IMR-90 (cell line): ENCODE measurements around the gene CDK15. TPM values are rescaled to one million over a fixed set of nuclear protein-coding genes. Genes with fewer than 3 reads are reported as not detected.
A peak's percentile ranks its signal among the peaks of the same experiment; 100 is the strongest.

ENCODE experiments used
- ATAC-seq: fragments of 200-7000 bp; cut with Tn5 transposase; 2 replicates; pipeline ENCODE4 v1.9.1; 2020; ENCODE audit warnings: low read depth, mild to moderate bottlenecking, moderate library complexity
- BruUV-seq: library from RNA; stranded (reverse); fragments of 400-500 nt; replicated peaks from 2 replicates; lab custom pipeline; 2021; lab: Mats Ljungman, UMichigan
- CTCF ChIA-PET: fragments of 300-600 bp; formaldehyde crosslinking; extraction: SDS; loops from one replicate; lab custom pipeline; 2021; ENCODE audit warnings: antibody characterized with exemption; lab: Yijun Ruan, JAX
- POLR2A ChIA-PET: fragments of 300-600 bp; sonication (Branson Sonifier 250); formaldehyde crosslinking; loops from one replicate; lab custom pipeline; 2022; ENCODE audit warnings: antibody characterized with exemption; ENCODE audit not compliant: unreplicated experiment; lab: Charles Lee
- DNase-seq: peaks from one replicate; pipeline ENCODE4 v3.0.0; 2013
- H2AFZ ChIP-seq: replicated peaks from 2 replicates; pipeline ENCODE3; 2013; ENCODE audit warnings: low read length, mild to moderate bottlenecking; ENCODE audit not compliant: poor library complexity
- H2AK5ac ChIP-seq: 2 replicates; pipeline ENCODE4 v1.6.1; 2013; ENCODE audit warnings: low read depth, low read length, inconsistent platforms
- H2AK9ac ChIP-seq: replicated peaks from 2 replicates; pipeline ENCODE3; 2013; ENCODE audit warnings: mild to moderate bottlenecking, low read depth, low read length, moderate library complexity; ENCODE audit not compliant: poor library complexity
- H2BK120ac ChIP-seq: 2 replicates; pipeline ENCODE4 v1.6.1; 2013; ENCODE audit warnings: low read depth, low read length, inconsistent platforms
- H2BK15ac ChIP-seq: 3 replicates; pipeline ENCODE4 v1.6.1; 2013; ENCODE audit warnings: low read depth, low read length, inconsistent platforms
- H2BK20ac ChIP-seq: 2 replicates; pipeline ENCODE4 v1.6.1; 2013; ENCODE audit warnings: low read depth, mild to moderate bottlenecking, inconsistent platforms, low read length, moderate library complexity
- H2BK5ac ChIP-seq: 2 replicates; pipeline ENCODE4 v1.6.1; 2013; ENCODE audit warnings: mild to moderate bottlenecking, low read depth, low read length, inconsistent platforms; ENCODE audit not compliant: poor library complexity, severe bottlenecking
- H3K14ac ChIP-seq: replicated peaks from 2 replicates; pipeline ENCODE4 v1.6.1; 2013; ENCODE audit warnings: low read depth, low read length, inconsistent platforms
- H3K18ac ChIP-seq: 2 replicates; pipeline ENCODE4 v1.6.1; 2013; ENCODE audit warnings: low read depth, low read length, control low read depth
- H3K23ac ChIP-seq: 2 replicates; pipeline ENCODE4 v1.6.1; 2013; ENCODE audit warnings: low read depth, low read length, inconsistent platforms
- H3K27ac ChIP-seq: 2 replicates; pipeline ENCODE4 v1.5.1; 2013; ENCODE audit warnings: mild to moderate bottlenecking, control low read depth, low read length; ENCODE audit not compliant: insufficient read depth
- H3K27me3 ChIP-seq: 2 replicates; pipeline ENCODE4 v1.6.1; 2013; ENCODE audit warnings: low read length; ENCODE audit not compliant: control insufficient read depth, insufficient read depth
- H3K36me3 ChIP-seq: 2 replicates; pipeline ENCODE4 v1.6.1; 2013; ENCODE audit warnings: low read length, mixed read lengths; ENCODE audit not compliant: control insufficient read depth, insufficient read depth
- H3K4ac ChIP-seq: 2 replicates; pipeline ENCODE4 v1.6.1; 2013; ENCODE audit warnings: low read depth, low read length, inconsistent platforms
- H3K4me1 ChIP-seq: 2 replicates; pipeline ENCODE4 v1.6.1; 2013; ENCODE audit warnings: low read length, mixed read lengths; ENCODE audit not compliant: control insufficient read depth, insufficient read depth
- H3K4me2 ChIP-seq: 2 replicates; pipeline ENCODE4 v1.6.1; 2013; ENCODE audit warnings: low read depth, mild to moderate bottlenecking, control low read depth, low read length, moderate library complexity
- H3K4me3 ChIP-seq: 2 replicates; pipeline ENCODE4 v1.5.1; 2013; ENCODE audit warnings: low read depth, mild to moderate bottlenecking, control low read depth, low read length, moderate library complexity; ENCODE audit not compliant: insufficient read depth
- H3K56ac ChIP-seq: 2 replicates; pipeline ENCODE4 v1.6.1; 2013; ENCODE audit warnings: low read length, inconsistent platforms; ENCODE audit not compliant: insufficient read depth; ENCODE audit errors: extremely low read depth
- H3K79me1 ChIP-seq, 2 experiments: 2 replicates each; pipeline ENCODE4 v1.6.1; 2013; ENCODE audit warnings: low read length in 2 of 2, inconsistent platforms in 1 of 2, low read depth in 1 of 2
- H3K9ac ChIP-seq: 2 replicates; pipeline ENCODE4 v1.6.1; 2013; ENCODE audit warnings: low read depth, low read length, control low read depth
- H3K9me1 ChIP-seq: 2 replicates; pipeline ENCODE4 v1.6.1; 2013; ENCODE audit warnings: low read length, inconsistent platforms; ENCODE audit not compliant: insufficient read depth
- H3K9me3 ChIP-seq: 2 replicates; pipeline ENCODE4 v1.6.1; 2013; ENCODE audit warnings: low read length; ENCODE audit not compliant: control insufficient read depth, insufficient read depth
- H4K20me1 ChIP-seq: 2 replicates; pipeline ENCODE4 v1.6.1; 2013; ENCODE audit warnings: low read length, inconsistent platforms; ENCODE audit not compliant: insufficient read depth
- H4K5ac ChIP-seq: 2 replicates; pipeline ENCODE4 v1.6.1; 2013; ENCODE audit warnings: mild to moderate bottlenecking, low read depth, low read length, control low read depth
- H4K8ac ChIP-seq, 2 experiments: 2 replicates each; pipeline ENCODE4 v1.6.1; 2013; ENCODE audit warnings: low read depth in 2 of 2, low read length in 2 of 2, control low read depth in 1 of 2, inconsistent platforms in 1 of 2
- H4K91ac ChIP-seq: 2 replicates; pipeline ENCODE4 v1.6.1; 2013; ENCODE audit warnings: low read depth, low read length, inconsistent platforms; ENCODE audit not compliant: insufficient read depth
- CHD1 ChIP-seq: IDR thresholded peaks from 2 replicates; pipeline ENCODE4 v1.6.1; 2012; ENCODE audit warnings: low read depth, low read length, improper control_type of control experiment
- MAFK ChIP-seq: IDR thresholded peaks from 2 replicates; pipeline ENCODE4 v1.6.1; 2012; ENCODE audit warnings: low read depth, low read length, improper control_type of control experiment
- MXI1 ChIP-seq: IDR thresholded peaks from 2 replicates; pipeline ENCODE4 v1.6.1; 2012; ENCODE audit warnings: low read depth, mild to moderate bottlenecking, low read length, moderate library complexity, borderline replicate concordance
- POLR2A ChIP-seq: IDR thresholded peaks from 2 replicates; pipeline ENCODE4 v1.6.1; 2012; ENCODE audit warnings: mild to moderate bottlenecking, low read depth, low read length
- RFX5 ChIP-seq: IDR thresholded peaks from 2 replicates; pipeline ENCODE4 v1.8.0; 2012; ENCODE audit warnings: low read depth, mild to moderate bottlenecking, low read length, moderate library complexity
- USF2 ChIP-seq: fragments of 150-350 bp; IDR thresholded peaks from 2 replicates; pipeline ENCODE4 v1.6.1; 2017; ENCODE audit warnings: mild to moderate bottlenecking, antibody characterized with exemption, low read length, low read depth
- WGBS, 2 experiments: methylation state at CpG; one replicate each; pipeline versions ENCODE4 v1.1.5 to v1.1.7; 2013; ENCODE audit warnings: missing lambda C conversion rate in 2 of 2; ENCODE audit not compliant: insufficient read length in 1 of 2; ENCODE audit errors: extremely low coverage in 2 of 2; 5-methylcytosine and 5-hydroxymethylcytosine counted together
- dilution Hi-C: fragments of 300-500 bp; cut with HindIII; formaldehyde crosslinking; loops from one replicate; pipeline ENCODE4 v1.14.3; 2018; ENCODE audit warnings: low sequenced_read_pairs; ENCODE audit not compliant: unreplicated experiment
- in situ Hi-C: fragments of 300-500 bp; cut with MboI; formaldehyde crosslinking; loops from 3 replicates; pipeline ENCODE4 v1.14.3; 2019; ENCODE audit warnings: low sequenced_read_pairs, inconsistent platforms, mixed read lengths
- intact Hi-C: fragments of 100-400 bp; cut with micrococcal nuclease; formaldehyde crosslinking; loops from 2 replicates; pipeline ENCODE4 v1.10.0; 2022
- polyA plus RNA-seq, 3 experiments: library from polyadenylated mRNA; depleted of rRNA; stranded (reverse); fragments of >200 nt; gene quantifications; 2 replicates each; pipeline ENCODE4 v1.2.3, GENCODE V29; 2012; ENCODE audit warnings: low replicate concordance in 1 of 3
- total RNA-seq: library from RNA; depleted of rRNA; stranded (reverse); fragments of >200 nt; gene quantifications from 2 replicates; pipeline ENCODE4 v1.2.3, GENCODE V29; 2012

The CDK15 gene
- total and polyA plus RNA-seq, 2 of the 4 experiments (the other 2 are of a cell fraction), result 16.1 to 33.0 TPM

GRCh38 chr2:201880993-201881611 lies 74.8 kb downstream of the CDK15 start (continued):
- TF ChIP-seq CHD1 (no peak), MAFK (no peak)

GRCh38 chr2:201881741-201882140 lies 75.4 kb downstream of the CDK15 start:
- TF ChIP-seq MXI1, result no peak
- TF ChIP-seq POLR2A, result no peak
- TF ChIP-seq MAFK, result no peak
- TF ChIP-seq USF2, result no peak
- no peak for TF ChIP-seq CHD1
- no peak for TF ChIP-seq RFX5
- Histone ChIP-seq H3K9me1 (peaks cover 13% of the 10 kb centered on the region), H3K27me3 (no peaks in the 10 kb centered on the region), H3K4me1 (peaks cover 26% of the 10 kb centered on the region), H3K36me3 (no peaks in the 10 kb centered on the region), H3K18ac (peak overlapping the region; percentile 79; the same call in 1 of the 2 replicates), H3K23ac (peak overlapping the region; percentile 90), H3K14ac (peak overlapping the region; percentile 90), H2BK5ac (peak overlapping the region; percentile 65), H2BK15ac (peak overlapping the region; percentile 86; the same call in 2 of the 3 replicates), H2AK5ac (peak overlapping the region; percentile 83), H4K5ac (peak overlapping the region; percentile 77), H3K79me1 (peaks cover 0 to 32% of the 10 kb centered on the region in 2 experiments; a peak in 2 of 4 replicates), H3K56ac (peak overlapping the region; percentile 56; the same call in 1 of the 2 replicates), H3K4me2 (peak overlapping the region; percentile 74; the same call in 1 of the 2 replicates), H3K9me3 (no peaks in the 10 kb centered on the region), H2BK20ac (peak overlapping the region; percentile 92), H3K4me3 (no peak overlapping the region), H2AFZ (peak overlapping the region; percentile 25), H4K20me1 (no peaks in the 10 kb centered on the region), H3K9ac (peak overlapping the region; percentile 51), H2BK120ac (peak overlapping the region; percentile 89), H4K8ac (peak overlapping the region; percentile 81 to 88), H4K91ac (peak overlapping the region; percentile 88), H2AK9ac (no peak overlapping the region), H3K4ac (peak overlapping the region; percentile 91), H3K27ac (peak overlapping the region; percentile 66)
- intact Hi-C loops (no loop called here), dilution Hi-C loops (no loop called here), in situ Hi-C loops (no loop called here)
- DNase-seq, result peak; percentile 33
- BruUV-seq, result no TSS peak
- peak; percentile 6 for ATAC-seq
- ChIA-PET CTCF (no interaction called here), POLR2A (no interaction called here)
- 60% methylated on average over 2 of the region's 4 CpGs; no CpG with 5 or more reads in 1 of the 2 experiments for WGBS, 2 experiments
